Nephron (organoid): Measurements from ENCODE around the gene INO80B.
A peak's percentile ranks its signal among the peaks of the same experiment; 100 is the strongest.

ENCODE experiments used
- H3K27ac Mint-ChIP-seq, 3 experiments: 2 replicates each; pipeline ENCODE4 v1.8.0; 2020; ENCODE audit warnings: mixed read lengths in 3 of 3, mild to moderate bottlenecking in 2 of 3, moderate library complexity in 1 of 3
- H3K27me3 Mint-ChIP-seq: 2 replicates; pipeline ENCODE4 v1.8.0; 2021; ENCODE audit warnings: low read depth, mild to moderate bottlenecking, moderate library complexity, mixed read lengths
- H3K36me3 Mint-ChIP-seq: 2 replicates; pipeline ENCODE4 v1.8.0; 2020; ENCODE audit warnings: low read depth, mixed read lengths
- H3K4me1 Mint-ChIP-seq: 2 replicates; pipeline ENCODE4 v1.8.0; 2020; ENCODE audit warnings: mixed read lengths
- H3K4me3 Mint-ChIP-seq, 3 experiments: 2 replicates each; pipeline ENCODE4 v1.8.0; 2020; ENCODE audit warnings: mild to moderate bottlenecking in 3 of 3, mixed read lengths in 3 of 3, moderate library complexity in 2 of 3
- H3K9me3 Mint-ChIP-seq: 2 replicates; pipeline ENCODE4 v1.8.0; 2020; ENCODE audit warnings: mixed read lengths
- CTCF ChIP-seq, 3 experiments: fragments of 200-600 bp; sonication (generic); IDR thresholded peaks; one replicate each; pipeline ENCODE4 v1.5.0; 2021; ENCODE audit warnings: antibody characterized with exemption in 3 of 3; ENCODE audit not compliant: unreplicated experiment in 3 of 3

The INO80B gene

GRCh38 chr2:74454654-74455511, at the start of gene INO80B:
Gene INO80B, plus strand, starts transcription at chr2:74455087. Its CDS starts 30 bp downstream, at chr2:74455117.
- no peak for TF ChIP-seq CTCF (IDR thresholded peaks at IDR 0.05; ENCODE audit: unreplicated experiment in 3 of 3)
- H3K36me3 Mint-ChIP-seq, result no peaks in the 10 kb centered on the region
- H3K9me3 Mint-ChIP-seq, result no peaks in the 10 kb centered on the region
- peak within 1 kb of the TSS; percentile 83 to 99 (median 96) for H3K27ac Mint-ChIP-seq
- H3K4me3 Mint-ChIP-seq, result peak within 1 kb of the TSS; percentile 94 to 97 (median 96)
- H3K27me3 Mint-ChIP-seq, result no peaks in the 10 kb centered on the region
- H3K4me1 Mint-ChIP-seq, result peaks cover 42% of the 10 kb centered on the region

- H3K36me3 Mint-ChIP-seq, result no peaks in the 10 kb centered on the region
- H3K27me3 Mint-ChIP-seq, result peaks cover 5% of the 10 kb centered on the region
- H3K9me3 Mint-ChIP-seq, result no peaks in the 10 kb centered on the region
- TF ChIP-seq CTCF (IDR thresholded peaks at IDR 0.05; ENCODE audit: unreplicated experiment in 3 of 3), result no peak
- H3K4me1 Mint-ChIP-seq, result peaks cover 4% of the 10 kb centered on the region
- no peak overlapping the region for H3K27ac Mint-ChIP-seq
- no peak overlapping the region for H3K4me3 Mint-ChIP-seq
Observed at GRCh38 chr2:74406035-74406434, 48.9 kb upstream of the INO80B start.

- Mint-ChIP-seq H3K36me3 (no peaks in the 10 kb centered on the region), H3K4me3 (no peak overlapping the region), H3K27ac (no peak overlapping the region), H3K9me3 (no peaks in the 10 kb centered on the region), H3K4me1 (peaks cover 4% of the 10 kb centered on the region), H3K27me3 (peaks cover 5% of the 10 kb centered on the region)
- TF ChIP-seq CTCF (IDR thresholded peaks at IDR 0.05; ENCODE audit: unreplicated experiment in 3 of 3), result no peak
Observed at GRCh38 chr2:74407682-74408081, 47.2 kb upstream of the INO80B start.

- Mint-ChIP-seq H3K4me3 (peak overlapping the region in 2 of 3 experiments; percentile 47 to 57), H3K4me1 (peaks cover 13% of the 10 kb centered on the region), H3K27me3 (peaks cover 8% of the 10 kb centered on the region), H3K36me3 (no peaks in the 10 kb centered on the region), H3K9me3 (no peaks in the 10 kb centered on the region), H3K27ac (peak overlapping the region in 2 of 3 experiments; percentile 81 to 90)
- TF ChIP-seq CTCF (IDR thresholded peaks at IDR 0.05; ENCODE audit: unreplicated experiment in 3 of 3), result no peak
Observed at GRCh38 chr2:74413001-74413698, 41.7 kb upstream of the INO80B start.

- no peak overlapping the region for H3K4me3 Mint-ChIP-seq
- peaks cover 13% of the 10 kb centered on the region for H3K4me1 Mint-ChIP-seq
- no peak overlapping the region for H3K27ac Mint-ChIP-seq
- peaks cover 3% of the 10 kb centered on the region for H3K27me3 Mint-ChIP-seq
- no peaks in the 10 kb centered on the region for H3K9me3 Mint-ChIP-seq
- H3K36me3 Mint-ChIP-seq, result no peaks in the 10 kb centered on the region
- TF ChIP-seq CTCF (IDR thresholded peaks at IDR 0.05; ENCODE audit: unreplicated experiment in 3 of 3), result no peak
Observed at GRCh38 chr2:74414441-74414840, 40.4 kb upstream of the INO80B start.
